Duodenal mucosa (tissue), 2 donors: ENCODE results near the gene ULK4.
"Not testable (repeated sequence)": the region's sequence is repeated elsewhere in the genome, so short reads cannot be mapped to it uniquely, and the experiment has no call there.

Experiments
- H3K27ac ChIP-seq: one replicate; pipeline ENCODE4 v1.7.0; 2013; ENCODE audit warnings: low read depth, low read length
- H3K27me3 ChIP-seq, 2 donors: one replicate each; pipeline ENCODE4 v1.7.0; 2013; ENCODE audit warnings: low read length in 2 of 2, control low read depth in 1 of 2; ENCODE audit not compliant: insufficient read depth in 2 of 2, control insufficient read depth in 1 of 2
- H3K36me3 ChIP-seq, 2 donors: one replicate each; pipeline ENCODE4 v1.7.0; 2013; ENCODE audit warnings: low read length in 2 of 2, control low read depth in 1 of 2; ENCODE audit not compliant: insufficient read depth in 2 of 2, control insufficient read depth in 1 of 2
- H3K4me1 ChIP-seq, 2 donors: one replicate each; pipeline ENCODE4 v1.7.0; 2013; ENCODE audit warnings: low read length in 2 of 2, control low read depth in 1 of 2; ENCODE audit not compliant: insufficient read depth in 2 of 2, control insufficient read depth in 1 of 2
- H3K4me3 ChIP-seq, 2 donors: one replicate each; pipeline ENCODE4 v1.7.0; 2013; ENCODE audit warnings: low read length in 2 of 2, low read depth in 1 of 2
- H3K9ac ChIP-seq, 2 donors: one replicate each; pipeline ENCODE4 v1.7.0; 2013; ENCODE audit warnings: low read length in 2 of 2, low read depth in 1 of 2
- H3K9me3 ChIP-seq, 2 donors: one replicate each; pipeline ENCODE4 v1.7.0; 2013; ENCODE audit warnings: low read length in 2 of 2, control low read depth in 1 of 2; ENCODE audit not compliant: control insufficient read depth in 1 of 2

Gene ULK4

DNA sequence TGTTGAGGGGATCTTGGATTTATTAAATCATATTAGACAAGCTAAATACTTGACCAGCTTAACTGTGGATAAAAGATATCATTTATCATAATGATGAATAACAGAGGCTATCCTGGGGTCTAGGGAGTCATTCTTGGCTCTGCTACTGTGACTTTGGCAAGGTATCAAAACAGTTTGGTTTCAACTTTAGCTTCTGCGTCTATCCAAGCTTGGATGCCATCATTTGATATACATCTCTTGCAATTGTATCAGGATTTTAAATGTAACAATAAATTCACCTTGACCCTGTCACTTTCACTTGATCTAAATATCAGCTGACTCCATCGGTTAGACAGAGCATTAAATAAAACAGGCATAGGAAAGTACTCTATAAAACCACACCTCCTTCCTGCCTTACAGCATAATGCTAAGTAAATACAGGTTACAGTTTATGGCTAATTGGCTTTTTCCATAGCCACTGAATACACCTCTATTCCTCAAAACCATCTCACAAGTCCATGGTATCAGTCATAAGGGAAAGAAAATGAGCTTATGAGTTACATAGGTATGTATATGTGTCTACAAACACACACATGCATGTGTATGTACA, 499.7 kb downstream of the ULK4 start:
- no peaks in the 10 kb centered on the region for H3K4me1 ChIP-seq
- no peak overlapping the region for H3K4me3 ChIP-seq
- H3K9ac ChIP-seq: no peak overlapping the region
- H3K27me3 ChIP-seq: no peaks in the 10 kb centered on the region
- H3K27ac ChIP-seq: no peak overlapping the region
- H3K9me3 ChIP-seq: no peaks in the 10 kb centered on the region
- H3K36me3 ChIP-seq: no peaks in the 10 kb centered on the region

DNA sequence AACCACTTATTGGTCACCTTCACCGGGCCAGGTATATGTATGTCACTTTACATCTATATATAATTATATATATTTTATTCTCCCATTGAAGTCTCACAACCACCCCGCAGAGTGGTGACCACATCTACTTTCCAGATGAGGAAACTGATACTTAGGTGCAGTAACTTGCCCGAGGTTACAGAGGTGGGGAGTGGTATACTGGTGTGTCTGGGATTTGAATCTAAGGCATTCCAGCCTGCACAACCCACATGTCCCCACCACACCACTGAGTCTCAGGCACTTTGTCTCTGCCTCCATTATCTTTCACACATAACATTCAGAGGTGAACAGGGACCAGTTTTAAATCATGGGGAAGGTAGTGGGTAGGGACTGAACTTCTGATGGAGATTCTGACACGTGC, 501.2 kb downstream of the ULK4 start:
- Histone ChIP-seq H3K9ac (no peak overlapping the region), H3K4me1 (no peaks in the 10 kb centered on the region)

DNA sequence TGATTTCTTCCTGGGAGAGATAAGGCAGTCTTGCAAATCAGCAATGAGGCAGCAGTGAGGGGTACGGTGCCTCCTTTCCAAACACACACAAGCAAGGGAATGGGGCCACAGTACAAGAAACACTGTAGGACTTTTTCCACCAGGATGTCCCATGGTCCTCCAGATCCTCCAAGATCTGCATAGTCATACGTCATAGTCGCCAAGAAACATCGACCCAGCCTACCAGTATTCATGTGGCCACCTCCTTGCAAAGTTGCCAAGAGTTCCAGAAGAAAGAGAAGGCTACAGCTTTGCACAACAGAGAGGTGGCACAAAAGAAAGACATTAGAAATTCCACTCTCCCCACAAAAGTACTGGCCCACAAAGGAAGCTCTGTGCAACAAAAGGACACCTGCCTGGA, 504.7 kb downstream of the ULK4 start:
- H3K4me1 ChIP-seq: no peaks in the 10 kb centered on the region
- no peaks in the 10 kb centered on the region for H3K27me3 ChIP-seq
- H3K27ac ChIP-seq: no peak overlapping the region
- no peak overlapping the region for H3K4me3 ChIP-seq
- H3K9ac ChIP-seq: no peak overlapping the region
- H3K36me3 ChIP-seq: no peaks in the 10 kb centered on the region
- no peaks in the 10 kb centered on the region for H3K9me3 ChIP-seq

More for the DNA sequence above, 501.2 kb downstream of the ULK4 start:
- H3K36me3 ChIP-seq: no peaks in the 10 kb centered on the region
- H3K27me3 ChIP-seq: no peaks in the 10 kb centered on the region
- no peaks in the 10 kb centered on the region for H3K9me3 ChIP-seq
- H3K27ac ChIP-seq: no peak overlapping the region
- H3K4me3 ChIP-seq: no peak overlapping the region

GRCh38 chr3:41456162-41456561, 505.7 kb downstream of the ULK4 start:
- Histone ChIP-seq H3K4me1 (no peaks in the 10 kb centered on the region), H3K4me3 (no peak overlapping the region), H3K36me3 (no peaks in the 10 kb centered on the region), H3K9me3 (no peaks in the 10 kb centered on the region), H3K9ac (no peak overlapping the region), H3K27me3 (no peaks in the 10 kb centered on the region), H3K27ac (no peak overlapping the region)

DNA sequence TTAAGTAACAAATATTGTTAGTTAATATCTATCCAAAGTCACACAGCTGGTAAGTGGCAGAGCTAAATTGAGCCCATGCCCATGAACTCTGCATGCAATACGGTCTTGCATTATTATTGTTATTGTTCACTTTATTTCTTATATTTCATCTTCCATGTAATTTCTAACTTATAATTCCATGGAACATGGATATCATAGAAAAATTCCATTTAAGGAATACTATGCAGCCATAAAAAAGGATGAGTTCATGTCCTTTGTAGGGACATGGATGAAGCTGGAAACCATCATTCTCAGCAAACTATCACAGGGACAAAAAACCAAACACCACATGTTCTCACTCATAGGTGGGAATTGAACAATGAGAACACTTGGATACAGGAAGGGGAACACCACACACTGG, 508.3 kb downstream of the ULK4 start:
- not testable (repeated sequence) for H3K36me3 ChIP-seq, H3K9ac ChIP-seq, H3K4me3 ChIP-seq, H3K27me3 ChIP-seq, H3K9me3 ChIP-seq, H3K4me1 ChIP-seq, H3K27ac ChIP-seq

DNA sequence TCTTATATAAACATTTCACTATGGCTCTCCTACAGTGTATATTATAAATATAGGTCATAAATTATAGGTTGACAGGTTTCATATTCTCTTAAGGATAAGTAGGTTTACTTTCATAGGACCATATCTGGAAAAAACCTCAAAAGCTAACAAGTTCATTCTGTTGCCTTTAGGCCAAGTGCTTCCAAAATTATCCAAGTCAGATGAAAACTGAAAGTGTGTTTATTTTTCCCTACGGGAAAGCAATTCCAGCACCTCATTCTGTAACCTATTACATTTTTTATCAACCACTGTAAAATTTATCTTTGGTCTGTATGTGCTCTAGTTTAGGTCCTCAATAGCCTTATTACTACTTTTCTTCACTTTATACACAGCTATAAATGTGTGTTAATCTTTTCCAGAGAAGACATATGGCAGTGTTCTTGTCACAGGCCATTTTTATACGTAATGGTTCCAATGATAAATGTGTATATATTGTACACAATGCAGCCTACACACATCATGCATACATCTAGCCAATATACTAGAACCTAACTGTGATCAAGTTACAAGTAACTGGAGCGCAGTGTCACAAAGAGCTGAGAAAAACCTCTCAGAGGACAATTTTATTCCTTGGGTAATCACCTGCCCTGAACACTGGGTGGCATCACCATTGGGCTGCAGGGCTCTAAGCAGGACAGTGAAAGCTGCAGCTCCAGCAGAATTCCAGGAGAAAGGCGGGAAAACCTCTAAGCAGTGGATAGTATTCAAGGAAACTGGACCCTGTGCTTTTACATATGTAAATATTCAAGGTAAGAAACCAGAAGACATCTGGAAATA, 511.3 kb downstream of the ULK4 start:
- Histone ChIP-seq H3K9me3 (no peaks in the 10 kb centered on the region), H3K4me3 (no peak overlapping the region), H3K4me1 (no peaks in the 10 kb centered on the region), H3K9ac (no peak overlapping the region), H3K36me3 (no peaks in the 10 kb centered on the region), H3K27ac (no peak overlapping the region), H3K27me3 (no peaks in the 10 kb centered on the region)

DNA sequence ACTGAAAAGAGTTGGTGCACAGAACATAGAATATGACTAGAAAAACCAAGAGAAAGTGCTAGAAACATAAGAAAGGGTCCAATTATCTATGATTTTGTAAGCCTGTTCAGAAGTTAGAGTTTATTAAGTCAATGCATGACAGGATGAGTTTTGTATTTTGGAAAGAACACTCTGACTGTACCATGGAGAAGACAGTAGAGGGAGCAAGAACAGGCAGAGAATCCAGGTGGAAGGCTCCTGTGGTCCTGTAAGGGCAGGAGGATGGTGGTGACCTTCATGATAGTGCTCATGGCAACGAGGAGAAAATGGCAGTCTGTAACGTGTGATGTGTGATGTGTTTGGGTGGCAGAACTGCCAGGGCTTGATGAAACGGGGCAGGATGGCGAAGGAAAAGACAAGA, 513.5 kb downstream of the ULK4 start:
- Histone ChIP-seq H3K27ac (no peak overlapping the region), H3K36me3 (no peaks in the 10 kb centered on the region), H3K27me3 (no peaks in the 10 kb centered on the region), H3K4me3 (no peak overlapping the region), H3K9me3 (no peaks in the 10 kb centered on the region), H3K4me1 (no peaks in the 10 kb centered on the region), H3K9ac (no peak overlapping the region)

- H3K4me1 ChIP-seq: no peaks in the 10 kb centered on the region
- no peak overlapping the region for H3K9ac ChIP-seq
- H3K36me3 ChIP-seq: no peaks in the 10 kb centered on the region
- H3K4me3 ChIP-seq: no peak overlapping the region
- H3K27ac ChIP-seq: no peak overlapping the region
- H3K27me3 ChIP-seq: no peaks in the 10 kb centered on the region
- no peaks in the 10 kb centered on the region for H3K9me3 ChIP-seq
These were observed 514.2 kb downstream of the ULK4 start for GRCh38 chr3:41447701-41448100.

GRCh38 chr3:41446316-41446715, 515.6 kb downstream of the ULK4 start:
- H3K36me3 ChIP-seq, H3K9me3 ChIP-seq, H3K27ac ChIP-seq, H3K4me3 ChIP-seq, H3K4me1 ChIP-seq, H3K27me3 ChIP-seq, H3K9ac ChIP-seq: not testable (repeated sequence)

DNA sequence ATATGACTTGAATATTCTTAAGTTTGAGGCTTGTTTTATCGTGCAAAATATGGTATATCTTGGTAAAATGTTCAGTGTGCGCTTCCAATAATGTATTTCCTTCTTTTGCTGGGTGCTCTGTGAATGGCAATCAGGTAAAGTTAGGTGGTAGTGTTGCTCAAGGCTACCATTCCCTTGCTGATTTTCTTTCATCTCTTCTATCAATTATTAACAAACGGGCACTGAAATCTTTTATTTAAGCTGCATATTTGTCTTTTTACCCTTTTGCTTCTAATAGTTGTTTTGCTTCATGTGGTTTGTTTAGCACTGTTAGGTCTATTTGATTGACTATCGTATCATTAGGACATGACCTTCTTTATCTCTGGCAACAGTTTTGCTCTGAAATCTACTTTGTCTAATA, 520.3 kb downstream of the ULK4 start:
- no peak overlapping the region for H3K4me3 ChIP-seq
- H3K27ac ChIP-seq: no peak overlapping the region
- H3K9me3 ChIP-seq: peaks cover 0 to 5% of the 10 kb centered on the region in 2 donors
- no peaks in the 10 kb centered on the region for H3K4me1 ChIP-seq
- H3K9ac ChIP-seq: no peak overlapping the region
- no peaks in the 10 kb centered on the region for H3K36me3 ChIP-seq
- H3K27me3 ChIP-seq: no peaks in the 10 kb centered on the region
